Omental fat pad (tissue), 4 donors: Measurements from ENCODE around the gene EPHA2. TPM values are rescaled to one million over a fixed set of nuclear protein-coding genes. Genes with fewer than 3 reads are reported as not detected.
"Not testable (repeated sequence)": the region's sequence is repeated elsewhere in the genome, so short reads cannot be mapped to it uniquely, and the experiment has no call there.

Source experiments
- ATAC-seq: fragments of 150-250 bp; one replicate; pipeline ENCODE4 v1.9.1; 2016; ENCODE audit warnings: mild to moderate bottlenecking, moderate library complexity; ENCODE audit not compliant: low FRiP score
- DNase-seq: peaks from one replicate; pipeline ENCODE4 v3.0.0-alpha.2; 2019; ENCODE audit warnings: low spot score
- total RNA-seq, 4 donors: library from RNA; depleted of rRNA; stranded (reverse); fragments of >200 nt; gene quantifications; one replicate each; pipeline ENCODE4 v1.1.0, GENCODE V29; 2016
- TF ChIP-seq, protein P1 (sequence below), 3 donors: fragments of 450-650 bp; IDR thresholded peaks; one replicate each; pipeline ENCODE4 v1.5.1; 2016 to 2017; ENCODE audit warnings: antibody characterized with exemption in 3 of 3, mild to moderate bottlenecking in 3 of 3, moderate library complexity in 2 of 3

The EPHA2 gene
- total RNA-seq, 4 donors from 2014 or later: 15.3 to 41.8 (median 28.6) TPM

DNA sequence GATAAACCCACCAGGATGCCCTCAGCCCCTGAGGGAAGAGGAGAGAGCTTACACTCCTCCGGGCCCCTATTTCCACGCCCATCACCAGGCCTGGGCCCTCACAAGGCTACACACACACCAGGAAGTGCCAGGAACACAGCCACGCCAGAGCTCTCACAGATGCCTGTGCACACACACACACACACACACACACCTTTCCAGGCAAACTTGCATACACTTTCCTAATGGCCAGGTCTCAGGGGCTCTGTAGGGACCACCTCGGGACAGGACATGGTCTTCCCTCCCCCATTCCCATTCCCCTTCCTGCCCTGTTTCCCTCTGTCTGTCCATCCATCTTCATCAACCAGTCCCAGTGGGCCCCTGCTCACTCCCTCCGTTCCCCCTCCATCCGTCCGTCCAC, 9.7 kb upstream of the EPHA2 start:
- TF ChIP-seq, protein P1, sequence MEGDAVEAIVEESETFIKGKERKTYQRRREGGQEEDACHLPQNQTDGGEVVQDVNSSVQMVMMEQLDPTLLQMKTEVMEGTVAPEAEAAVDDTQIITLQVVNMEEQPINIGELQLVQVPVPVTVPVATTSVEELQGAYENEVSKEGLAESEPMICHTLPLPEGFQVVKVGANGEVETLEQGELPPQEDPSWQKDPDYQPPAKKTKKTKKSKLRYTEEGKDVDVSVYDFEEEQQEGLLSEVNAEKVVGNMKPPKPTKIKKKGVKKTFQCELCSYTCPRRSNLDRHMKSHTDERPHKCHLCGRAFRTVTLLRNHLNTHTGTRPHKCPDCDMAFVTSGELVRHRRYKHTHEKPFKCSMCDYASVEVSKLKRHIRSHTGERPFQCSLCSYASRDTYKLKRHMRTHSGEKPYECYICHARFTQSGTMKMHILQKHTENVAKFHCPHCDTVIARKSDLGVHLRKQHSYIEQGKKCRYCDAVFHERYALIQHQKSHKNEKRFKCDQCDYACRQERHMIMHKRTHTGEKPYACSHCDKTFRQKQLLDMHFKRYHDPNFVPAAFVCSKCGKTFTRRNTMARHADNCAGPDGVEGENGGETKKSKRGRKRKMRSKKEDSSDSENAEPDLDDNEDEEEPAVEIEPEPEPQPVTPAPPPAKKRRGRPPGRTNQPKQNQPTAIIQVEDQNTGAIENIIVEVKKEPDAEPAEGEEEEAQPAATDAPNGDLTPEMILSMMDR (IDR thresholded peaks at IDR 0.05): no peak
- DNase-seq (no peak), ATAC-seq (no peak)

DNA sequence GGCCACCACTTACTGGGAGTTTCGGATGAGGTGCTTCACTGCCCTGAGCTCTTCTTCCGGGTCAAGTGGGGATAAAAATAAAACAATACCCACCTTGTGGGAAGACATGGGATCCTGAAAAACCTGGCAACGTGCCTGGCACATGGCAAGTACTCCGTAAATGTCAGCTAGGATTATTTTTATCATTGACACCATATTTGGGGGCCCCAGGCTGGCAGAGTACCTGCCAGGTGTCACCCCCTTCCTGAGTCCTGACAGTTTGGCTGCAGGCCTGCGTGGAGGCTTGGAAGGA, 9.2 kb upstream of the EPHA2 start:
- ATAC-seq: no peak
- TF ChIP-seq, protein P1 (IDR thresholded peaks at IDR 0.05): no peak
- no peak for DNase-seq

DNA sequence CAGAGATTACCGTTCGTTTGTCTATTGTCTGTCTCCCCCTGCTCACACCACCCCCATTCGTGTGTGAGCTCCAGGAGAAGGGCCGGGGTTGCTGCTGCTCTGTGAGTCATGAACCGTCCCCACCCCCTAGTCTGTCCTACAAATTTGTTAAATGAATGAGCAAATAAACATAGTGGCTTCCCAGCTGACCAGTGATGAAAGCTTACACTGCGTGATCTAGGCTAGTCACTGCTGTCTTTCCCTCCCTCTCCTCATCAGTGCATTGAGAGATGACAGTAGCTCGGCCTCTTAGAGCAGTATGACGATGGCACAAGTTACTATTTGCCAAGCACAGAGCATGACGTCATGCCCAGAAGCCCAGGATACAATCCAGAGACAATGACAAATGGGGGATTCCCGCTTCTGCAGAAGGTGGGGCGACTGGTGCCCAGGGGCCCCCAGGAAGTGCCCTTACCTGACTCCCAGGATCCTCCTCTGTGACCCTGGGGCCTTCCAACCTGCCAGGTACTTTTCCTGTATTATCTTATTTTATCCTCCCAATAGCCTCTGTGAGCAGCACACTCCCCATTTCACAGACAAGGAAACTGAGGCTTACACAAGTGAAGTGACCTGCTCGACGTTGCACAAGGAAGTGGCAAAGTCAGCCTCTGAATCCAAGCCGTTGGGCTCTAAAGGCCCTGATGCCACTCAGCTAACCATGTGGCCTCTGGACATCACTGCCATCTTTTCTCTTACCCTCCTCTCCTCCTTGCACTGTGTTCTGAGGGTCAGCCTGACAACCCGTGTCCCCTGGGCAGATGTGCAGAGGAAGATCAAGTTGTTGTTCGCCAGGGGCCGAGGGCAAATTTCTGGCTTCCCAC, 8.6 kb upstream of the EPHA2 start:
- TF ChIP-seq, protein P1 (IDR thresholded peaks at IDR 0.05): no peak
- ATAC-seq: peak; percentile 67

DNA sequence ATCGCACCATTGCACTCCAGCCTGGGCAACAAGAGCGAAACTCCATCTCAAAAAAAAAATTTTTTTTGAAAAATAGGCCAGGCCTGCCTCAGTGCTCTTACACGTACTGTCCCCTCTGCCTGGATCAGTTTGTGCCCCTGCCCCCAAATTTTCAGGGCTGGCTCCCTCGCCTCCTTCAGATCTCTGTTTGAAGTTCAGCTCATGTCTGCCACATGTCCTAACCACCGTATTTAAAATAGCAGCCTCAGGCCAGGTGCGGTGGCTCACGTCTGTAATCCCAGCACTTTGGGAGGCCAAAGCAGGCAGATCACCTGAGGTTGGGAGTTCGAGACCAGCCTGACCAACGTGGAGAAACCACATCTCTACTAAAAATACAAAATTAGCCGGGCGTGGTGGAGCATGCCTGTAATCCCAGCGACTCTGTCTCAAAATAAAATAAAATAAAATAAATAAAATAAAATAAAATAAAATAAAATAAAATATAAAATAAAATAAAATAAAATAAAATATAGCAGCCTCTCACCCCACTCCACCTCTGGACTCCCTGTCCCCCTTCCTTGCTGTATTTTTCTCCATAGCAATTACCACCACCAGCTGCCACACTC, 7.8 kb upstream of the EPHA2 start:
- DNase-seq, ATAC-seq: not testable (repeated sequence)

More for the DNA sequence above, 8.6 kb upstream of the EPHA2 start:
- no peak for DNase-seq

DNA sequence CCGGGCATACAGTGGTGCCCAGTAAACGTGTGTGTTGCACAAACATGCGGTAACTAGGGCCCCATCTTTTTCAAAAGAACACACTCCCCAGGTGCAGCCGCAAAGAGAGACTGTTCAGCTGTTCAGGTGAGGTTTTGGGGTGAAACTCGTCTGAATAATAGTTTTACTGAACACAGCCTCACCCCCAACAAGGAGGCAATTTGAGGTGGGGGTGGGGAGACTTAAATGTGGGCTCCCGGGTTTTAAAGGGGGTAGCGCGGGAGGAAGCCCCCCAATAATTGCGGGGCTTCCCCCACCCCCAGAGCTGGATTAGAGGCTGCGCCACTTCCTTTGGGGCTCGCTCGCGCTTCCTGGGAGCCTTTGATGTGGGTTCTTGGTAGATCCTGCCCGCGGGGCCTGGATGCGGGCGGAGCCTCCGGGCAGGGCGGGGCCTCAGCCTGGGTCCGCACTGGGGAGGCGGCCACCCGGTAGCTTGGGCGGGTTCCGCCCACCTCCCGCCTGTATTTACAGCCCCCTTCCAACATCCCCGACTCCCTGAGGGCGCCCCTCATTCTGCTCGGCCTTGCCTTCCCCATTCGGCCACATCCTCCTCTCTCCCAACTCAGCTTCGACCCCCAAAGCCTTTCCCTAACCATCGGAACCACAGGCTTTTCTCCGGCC, 6.4 kb upstream of the EPHA2 start:
- ATAC-seq (peak; percentile 43), DNase-seq (no peak)
- TF ChIP-seq, protein P1 (IDR thresholded peaks at IDR 0.05): no peak

DNA sequence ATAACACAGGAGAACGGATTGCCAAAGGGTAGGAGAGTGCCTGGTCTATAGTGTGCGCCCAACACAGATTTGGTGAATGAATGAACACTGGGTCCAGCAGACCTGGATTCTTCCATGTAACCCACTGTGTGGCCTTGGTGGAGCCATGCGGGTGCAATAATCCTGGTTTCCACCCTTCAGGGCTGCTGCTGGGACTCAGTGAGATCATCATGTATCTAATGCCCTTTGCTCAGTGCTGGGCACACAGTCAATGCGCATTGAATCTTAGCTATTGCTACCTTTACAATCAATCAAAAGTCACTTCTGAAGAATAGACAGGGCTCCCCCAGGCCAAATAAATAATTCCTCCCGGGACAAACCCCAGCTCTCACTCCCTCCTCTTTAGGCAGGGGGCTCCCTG, 5.8 kb upstream of the EPHA2 start:
- TF ChIP-seq, protein P1 (IDR thresholded peaks at IDR 0.05): no peak
- DNase-seq (no peak), ATAC-seq (no peak)

DNA sequence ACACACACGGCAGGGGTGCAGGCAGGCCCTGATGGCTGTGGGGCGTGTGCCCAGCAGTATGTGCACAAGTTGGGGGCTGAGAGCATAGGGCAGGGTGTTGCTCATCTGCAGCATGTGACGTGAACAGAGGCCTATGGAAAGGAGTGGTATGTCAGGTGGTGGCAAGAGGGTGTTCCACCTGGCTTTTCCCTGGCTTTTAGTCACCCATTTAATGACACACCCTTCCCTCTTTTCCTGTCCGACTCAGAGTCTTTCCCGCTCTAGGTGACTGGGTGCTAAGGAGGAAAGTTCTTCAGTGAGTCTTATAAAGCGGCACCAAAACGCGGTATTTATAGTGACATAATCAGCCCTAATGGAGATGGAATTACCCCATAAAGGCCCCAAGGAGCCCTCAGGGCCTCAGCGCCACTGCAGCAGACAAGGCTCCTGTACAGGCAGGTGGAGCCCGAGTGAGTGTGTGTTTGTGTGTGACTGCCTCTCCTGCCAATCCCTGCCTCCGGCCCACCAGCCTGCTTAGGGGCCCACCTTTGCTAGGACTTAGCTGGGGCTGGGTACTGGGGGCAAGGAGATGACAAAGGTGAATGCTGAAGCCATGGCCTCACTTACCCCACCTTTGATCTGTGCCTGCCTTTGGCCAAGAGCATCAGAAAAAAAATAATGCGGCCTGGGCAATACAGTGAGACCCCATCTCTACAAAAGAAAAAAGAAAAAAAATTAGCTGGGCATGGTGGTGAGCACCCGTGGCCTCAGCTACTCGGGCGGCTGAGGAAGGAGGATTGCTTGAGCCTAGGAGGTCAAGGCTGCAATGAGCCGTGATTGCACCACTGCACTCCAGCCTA, 3.3 kb upstream of the EPHA2 start:
- ATAC-seq: no peak
- DNase-seq: no peak
- TF ChIP-seq, protein P1 (IDR thresholded peaks at IDR 0.05): no peak
